ENCODE measurements around the gene ATP6AP1. TPM values are rescaled to one million over a fixed set of nuclear protein-coding genes. Genes with fewer than 3 reads are reported as not detected.

The ATP6AP1 gene
- total and polyA plus RNA-seq, 10 of the 15 experiments (the other 5 are each of a cell fraction or from before 2014, with no cell fraction given): 4.5 to 56.4 (median 32.0) TPM

GRCh38 chrX:154478728-154479622, 50.5 kb downstream of the ATP6AP1 start, which contains the start of gene LAGE3 (continued):
- no peak for TF ChIP-seq EED (IDR thresholded peaks at IDR 0.05; ENCODE audit: low read depth)
- no peak for TF ChIP-seq IRF4 (IDR thresholded peaks at IDR 0.05; ENCODE audit: low read depth, low read length)
- TF ChIP-seq MXI1 (IDR thresholded peaks at IDR 0.05; ENCODE audit: low read depth, low read length): peak; percentile 45
- TF ChIP-seq CREM (IDR thresholded peaks at IDR 0.05; ENCODE audit: low read depth): no peak
- no peak for TF ChIP-seq DPF2 (IDR thresholded peaks at IDR 0.05)
- TF ChIP-seq MTA2 (IDR thresholded peaks at IDR 0.05; ENCODE audit: low read depth): no peak
- peak; percentile 26 for TF ChIP-seq USF1 (IDR thresholded peaks at IDR 0.05; ENCODE audit: borderline replicate concordance, extremely low read length, insufficient read depth, low read depth, low read length)
- TF ChIP-seq ASH2L (IDR thresholded peaks at IDR 0.05; ENCODE audit: borderline replicate concordance, low read depth): no peak
- TF ChIP-seq ELK1 (IDR thresholded peaks at IDR 0.05; ENCODE audit: low read depth, low read length): no peak
- no peak for TF ChIP-seq ZBTB11 (CRISPR knock-in tag; IDR thresholded peaks at IDR 0.05)
- TF ChIP-seq IRF5 (IDR thresholded peaks at IDR 0.05; ENCODE audit: borderline replicate concordance): no peak
- TF ChIP-seq HDAC6 (IDR thresholded peaks at IDR 0.05; ENCODE audit: unreplicated experiment): no peak
- no peak for TF ChIP-seq ATF3 (IDR thresholded peaks at IDR 0.05; ENCODE audit: borderline replicate concordance, extremely low read depth, low read depth, low read length)
- TF ChIP-seq IKZF1 (conservative IDR thresholded peaks at IDR 0.05): peak; percentile 70
- no peak for TF ChIP-seq SIN3A (IDR thresholded peaks at IDR 0.05; ENCODE audit: low read depth, low read length)
- no peak for TF ChIP-seq PBX3 (IDR thresholded peaks at IDR 0.05; ENCODE audit: insufficient replicate concordance, low read depth, low read length)
- peak; percentile 23; the same call in 1 of the 2 replicates for TF ChIP-seq NR2F1 (conservative IDR thresholded peaks at IDR 0.05)
- peak; percentile 14; the same call in 1 of the 2 replicates for TF ChIP-seq YY1 (IDR thresholded peaks at IDR 0.05; ENCODE audit: low read depth, low read length)
- TF ChIP-seq ZNF24 (IDR thresholded peaks at IDR 0.05): no peak
- TF ChIP-seq IRF3 (IDR thresholded peaks at IDR 0.05): no peak

All from GM12878 (cell line).